Hippocampal formation (tissue), 2 donors: ENCODE data around the gene NFKBIL1.

ENCODE experiments used
- DNase-seq, 2 donors: peaks; one replicate each; lab custom pipeline; 2025; lab: John Stamatoyannopoulos, UW

NFKBIL1 gene

DNA sequence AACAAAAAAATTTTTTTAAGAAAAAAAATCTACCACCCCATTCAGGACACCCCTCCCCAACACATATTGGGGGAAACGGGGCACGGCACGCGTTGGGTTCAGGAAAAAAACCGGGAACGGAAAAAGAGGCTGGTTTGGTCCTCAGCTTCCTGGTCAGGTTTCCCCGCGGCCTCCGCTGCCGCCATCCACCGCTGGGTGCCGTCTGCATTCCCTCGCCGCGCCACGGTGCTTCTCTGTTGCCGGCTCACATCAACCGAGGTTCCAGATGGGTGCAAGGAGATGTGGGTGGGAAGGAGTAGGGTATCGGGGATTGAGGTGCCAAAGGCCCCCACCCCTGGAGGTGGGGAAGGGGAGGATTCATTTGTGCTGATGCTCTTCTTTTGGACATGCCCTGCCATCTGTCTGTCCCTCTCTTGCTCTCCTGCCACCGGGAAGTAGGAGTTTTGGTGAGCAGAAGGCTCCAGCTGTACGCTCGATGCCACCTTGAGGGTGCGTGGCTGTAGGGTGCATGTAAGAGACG, 12.8 kb upstream of the NFKBIL1 start:
- DNase-seq: no peak

DNA sequence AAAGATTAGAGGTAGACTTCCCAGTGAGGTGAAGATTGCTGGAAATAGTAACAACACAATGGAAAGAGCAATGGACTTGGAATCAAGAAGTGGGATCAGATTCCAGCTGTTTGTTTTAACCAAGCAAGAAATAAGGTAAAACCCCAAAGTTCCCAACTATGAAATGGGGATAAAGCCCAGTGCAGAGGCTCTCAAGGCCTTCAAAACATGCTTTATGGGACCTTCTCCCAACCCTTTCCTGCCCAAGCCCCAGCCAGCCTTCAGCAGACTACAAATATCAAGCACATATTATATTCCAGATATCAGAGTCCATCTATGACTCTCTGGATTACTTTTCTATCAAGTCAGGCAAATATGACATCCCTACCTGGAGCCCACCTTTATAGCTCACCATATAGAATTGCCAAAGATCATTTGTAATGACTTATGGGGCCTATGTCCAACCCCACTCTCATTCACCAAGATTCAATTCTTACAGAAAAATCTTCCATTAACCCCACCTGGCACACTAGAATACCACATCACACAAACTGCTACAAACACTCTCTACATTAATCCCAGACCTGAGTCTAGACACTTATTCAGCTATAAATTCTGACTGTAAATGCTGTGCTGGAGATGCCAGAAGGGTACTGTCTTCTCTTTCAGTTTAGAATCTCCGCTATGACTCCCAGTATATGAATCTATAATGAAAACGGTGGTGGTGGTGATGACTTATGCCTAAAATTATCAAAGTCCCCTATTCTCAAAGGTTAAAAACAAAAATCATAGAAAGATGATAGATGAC, 11.7 kb upstream of the NFKBIL1 start:
- no peak for DNase-seq

- no peak for DNase-seq
These were observed 8.5 kb upstream of the NFKBIL1 start for GRCh38 chr6:31538805-31539400.

DNA sequence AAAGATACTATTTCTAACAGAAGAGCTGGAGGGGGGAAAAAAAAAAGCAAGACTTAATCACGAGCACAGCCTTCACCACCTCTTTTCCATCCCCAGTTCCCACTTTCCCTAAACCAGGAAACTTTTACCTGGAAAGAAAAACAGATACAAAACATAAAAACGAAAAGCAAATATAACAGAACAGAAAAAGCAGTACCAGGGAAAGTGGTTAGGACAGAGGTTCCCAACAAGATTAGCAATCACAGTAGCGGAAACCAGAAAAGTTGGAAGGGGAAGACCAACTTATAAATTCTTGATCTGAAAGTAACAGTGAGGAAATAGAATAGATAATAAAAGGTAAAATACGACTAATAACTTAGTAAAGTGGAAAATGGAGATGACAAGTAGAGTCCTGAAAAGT, 6.8 kb upstream of the NFKBIL1 start:
- no peak for DNase-seq

DNA sequence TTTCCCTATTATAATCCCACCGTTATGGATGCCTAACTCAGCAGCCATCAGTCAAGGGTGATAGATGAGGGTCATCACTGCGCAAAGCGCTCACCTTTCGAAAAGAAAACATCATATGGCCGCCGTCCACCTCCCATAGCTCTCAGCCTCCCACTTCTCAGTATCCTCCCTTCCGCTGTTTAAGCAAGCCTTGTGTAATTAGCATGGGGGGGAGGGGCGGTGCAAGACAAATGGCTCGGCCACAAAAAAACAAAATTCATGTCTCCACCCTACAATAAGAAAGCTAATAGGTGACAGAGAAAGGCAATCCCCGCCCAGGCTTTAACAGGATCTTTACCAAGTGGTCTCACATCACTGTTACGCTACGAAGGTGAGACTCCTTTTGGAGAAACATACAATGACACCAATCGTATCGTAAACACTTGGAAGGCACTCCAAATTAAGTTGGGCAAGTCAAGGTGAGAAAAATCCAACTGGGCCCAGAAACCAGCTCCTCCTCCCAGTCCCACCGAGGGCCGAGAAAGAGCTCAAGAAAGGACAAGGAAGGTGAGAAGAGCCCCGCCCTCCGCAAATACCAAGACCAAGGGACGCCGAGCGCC, 6.2 kb upstream of the NFKBIL1 start:
- no peak for DNase-seq

GRCh38 chr6:31541658-31542521, 5.5 kb upstream of the NFKBIL1 start, which contains the start of gene DDX39B:
Gene DDX39B, minus strand, starts transcription at chr6:31542003. Its CDS starts 1,471 bp downstream, at chr6:31540532.
- DNase-seq: peak; percentile 93 to 98

GRCh38 chr6:31543639-31544038, 3.8 kb upstream of the NFKBIL1 start:
- DNase-seq: no peak

DNA sequence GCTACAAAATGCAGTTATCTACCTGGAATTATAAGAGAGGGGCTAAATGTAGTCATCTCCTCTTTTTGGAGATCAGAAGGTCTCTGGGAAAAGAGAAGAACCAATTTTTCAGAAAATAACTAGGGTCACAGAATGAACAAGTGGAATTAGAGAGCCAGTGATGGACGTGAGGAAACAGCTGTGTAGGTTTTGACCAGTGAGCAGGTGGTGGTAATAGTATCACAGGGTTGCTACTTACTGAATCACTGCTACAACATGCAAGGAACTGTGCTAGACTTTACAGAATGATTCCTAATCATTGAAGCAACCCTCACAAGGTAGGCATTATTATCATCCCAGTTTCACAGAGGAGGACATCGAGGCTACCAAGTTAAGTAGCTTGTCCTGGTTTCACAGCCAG, 2.7 kb upstream of the NFKBIL1 start:
- no peak for DNase-seq

- DNase-seq: no peak
These were observed 2.1 kb upstream of the NFKBIL1 start for GRCh38 chr6:31545291-31545690.

DNA sequence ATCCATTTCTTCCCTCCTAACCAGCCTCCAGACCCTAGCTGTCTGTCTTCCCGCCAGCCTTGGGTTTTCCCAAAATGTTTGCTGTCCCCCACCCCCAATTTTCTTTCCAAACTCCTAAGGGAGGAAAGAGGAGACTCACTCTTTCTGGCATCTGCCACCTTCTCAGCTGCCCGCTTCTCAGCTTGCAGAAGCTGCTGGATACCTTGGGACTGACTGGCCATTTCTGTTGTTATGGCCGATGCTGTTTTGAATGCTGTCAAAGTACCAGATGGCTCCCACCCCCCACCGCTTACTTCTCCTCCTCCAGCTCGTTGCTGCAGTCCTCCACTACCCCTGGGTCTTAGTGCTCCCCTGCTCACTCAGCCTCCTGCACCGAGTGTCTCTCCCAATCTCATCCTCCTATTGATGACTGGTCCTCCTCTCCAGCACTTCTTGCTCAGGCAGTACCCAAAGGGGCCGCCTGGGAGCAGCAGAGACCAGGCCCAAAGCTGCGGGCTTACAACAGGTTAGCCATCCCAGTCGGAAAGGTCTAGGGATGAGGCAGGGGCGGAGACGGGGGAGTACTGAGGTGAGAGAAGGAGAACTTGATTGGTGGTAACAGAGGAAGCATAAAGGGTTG, 960 bp upstream of the NFKBIL1 start, which contains the start of gene ATP6V1G2:
ATP6V1G2 (minus strand) TSS at position 270 of the 619 bp plus-strand sequence; CDS start at position 221, 49 bp downstream.
- DNase-seq: peak; percentile 88 to 95

GRCh38 chr6:31547727-31548543, 527 bp downstream of the NFKBIL1 start:
- no peak for DNase-seq

DNA sequence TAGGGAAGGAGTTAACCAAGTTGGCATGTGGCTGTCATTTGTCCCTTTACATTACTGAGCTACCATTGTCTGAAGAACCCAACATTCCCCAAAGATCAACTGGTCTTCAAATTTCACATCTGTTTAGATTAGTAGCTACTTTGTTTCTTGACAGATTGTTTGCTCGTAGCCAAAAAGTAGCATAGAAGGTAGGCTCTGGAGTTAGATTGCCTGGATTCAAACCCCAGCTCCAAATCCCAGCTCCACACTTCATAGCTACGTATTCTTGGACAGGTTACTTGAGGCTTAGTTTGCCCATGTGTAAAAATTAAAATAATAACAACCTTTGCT, 1.1 kb downstream of the NFKBIL1 start:
- no peak for DNase-seq

- DNase-seq: peak in 1 of 2 donors; percentile 29
These were observed 4.0 kb downstream of the NFKBIL1 start for GRCh38 chr6:31551371-31551770.

DNA sequence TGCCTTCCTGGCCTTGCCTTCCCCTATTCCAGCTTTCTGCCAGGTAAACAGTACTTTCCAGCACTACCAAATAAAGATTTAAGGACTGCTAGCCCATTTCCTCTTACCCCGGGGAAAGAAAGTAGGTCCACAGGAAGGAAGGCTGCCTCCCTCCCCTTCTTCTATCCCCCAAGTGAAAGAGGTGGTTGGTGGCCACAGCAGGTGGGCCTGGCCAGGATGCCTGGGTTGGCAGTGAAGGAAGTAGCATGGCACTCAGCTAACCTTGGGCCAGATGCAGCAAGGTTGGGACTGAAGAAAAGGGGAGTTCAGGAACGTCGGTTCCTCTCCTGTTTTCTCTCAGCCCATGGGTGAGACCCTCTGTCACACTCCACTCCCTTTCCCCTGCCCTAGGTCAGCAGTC, 8.9 kb downstream of the NFKBIL1 start:
- DNase-seq: no peak

- no peak for DNase-seq
These were observed 10.3 kb downstream of the NFKBIL1 start for GRCh38 chr6:31557443-31558317.

- DNase-seq: no peak
These were observed 10.9 kb downstream of the NFKBIL1 start for GRCh38 chr6:31558318-31558625.

DNA sequence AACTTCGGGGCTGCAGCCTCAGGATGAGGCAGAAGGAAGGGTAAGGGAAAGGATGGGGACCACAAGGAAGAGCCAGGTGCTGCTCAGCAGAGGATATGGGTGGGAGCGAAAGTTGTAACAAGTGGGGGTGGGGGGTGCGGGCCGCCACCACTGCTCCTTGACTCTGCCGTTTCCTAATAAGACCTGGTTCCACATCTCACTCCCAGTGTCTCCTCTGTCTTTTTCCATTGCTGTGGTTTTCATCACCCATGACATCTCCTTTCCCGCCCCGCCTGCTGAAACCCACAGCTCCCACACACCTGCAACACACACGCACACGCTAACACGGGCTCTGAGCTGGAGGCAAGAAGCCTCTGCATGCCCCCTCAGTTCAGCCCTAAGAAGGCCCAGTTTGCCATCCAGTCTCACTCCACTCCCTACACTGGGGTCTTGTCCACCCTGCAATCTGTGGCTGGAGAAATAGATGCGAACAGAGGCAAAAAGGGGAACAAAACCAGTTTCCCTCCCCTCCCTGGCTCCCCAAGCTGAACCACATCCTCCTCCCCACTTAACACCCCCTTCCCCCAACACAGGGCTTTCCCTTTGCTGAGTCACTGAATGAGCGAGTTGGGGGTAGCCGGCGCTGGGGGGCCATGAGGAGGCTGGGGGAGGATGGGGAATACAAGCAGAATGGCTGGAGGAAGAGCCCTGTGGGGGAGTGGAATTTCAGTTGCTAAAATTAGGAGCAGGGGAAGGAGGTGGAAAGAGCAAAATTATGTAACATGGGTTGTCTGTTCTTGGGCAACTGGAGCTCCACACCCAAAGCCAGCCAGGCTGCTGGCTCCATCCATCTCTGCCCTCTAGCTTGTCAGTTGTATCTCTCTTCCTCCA, 11.5 kb downstream of the NFKBIL1 start:
- peak in 1 of 2 donors; percentile 68 for DNase-seq

- DNase-seq: no peak
These were observed 12.2 kb downstream of the NFKBIL1 start for GRCh38 chr6:31559606-31559957.
